ENCODE results near the gene CCDC157.
"Not testable (repeated sequence)": the region's sequence is repeated elsewhere in the genome, so short reads cannot be mapped to it uniquely, and the experiment has no call there.

The CCDC157 gene

DNA sequence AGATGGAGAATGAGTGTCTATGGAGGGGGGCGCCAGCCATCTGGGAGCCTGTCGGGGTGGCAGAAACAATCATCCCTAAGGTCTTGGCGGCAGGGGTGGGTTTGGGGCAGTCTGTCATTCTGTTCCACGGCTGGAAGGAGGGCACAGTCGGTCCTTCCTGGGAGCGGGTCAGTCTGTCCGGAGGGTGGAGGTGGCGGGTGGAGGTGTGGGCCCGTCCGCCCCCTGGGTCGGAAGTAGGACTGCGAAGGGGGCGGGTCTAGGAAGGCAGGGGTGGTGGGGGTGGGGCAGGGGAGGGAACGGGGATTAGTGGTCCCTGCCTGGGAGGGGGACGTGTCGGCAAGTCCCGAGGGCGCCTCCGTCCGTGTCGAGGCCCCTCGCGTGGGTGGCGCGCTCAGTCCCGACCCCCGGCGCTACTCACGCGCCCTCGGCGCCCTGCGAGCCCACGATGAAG lies 30.5 kb upstream of the CCDC157 start:
- no peak for DNase-seq

- DNase-seq: peak; percentile 87
Observed at GRCh38 chr22:30326706-30327362, 30.0 kb upstream of the CCDC157 start, which contains the start of gene TBC1D10A. Gene TBC1D10A (minus strand): TSS chr22:30326941. CDS start chr22:30326881, 60 bp downstream.

DNA sequence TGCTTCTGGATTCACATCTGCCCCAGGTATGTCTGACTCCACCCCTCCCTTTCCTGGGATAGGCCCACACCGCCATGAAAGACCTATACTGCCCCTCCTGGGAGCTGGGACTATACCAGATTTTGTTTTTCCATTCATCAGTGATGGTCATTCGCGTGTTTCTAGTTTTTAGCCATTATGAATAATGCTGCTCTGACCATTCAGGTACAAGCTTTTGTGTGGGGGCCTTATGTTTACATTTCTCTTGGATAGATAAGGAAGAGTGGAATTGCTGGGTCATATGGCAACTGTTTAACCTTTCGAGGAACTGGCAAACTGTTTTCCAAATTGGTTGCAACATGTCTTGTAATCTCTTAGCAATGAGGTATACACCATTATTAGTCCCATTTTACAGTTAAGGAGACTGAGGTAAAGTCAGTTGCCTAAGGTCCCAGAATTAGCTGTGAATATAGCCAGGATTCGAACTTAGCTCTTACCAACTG lies 28.9 kb upstream of the CCDC157 start:
- DNase-seq: no peak

DNA sequence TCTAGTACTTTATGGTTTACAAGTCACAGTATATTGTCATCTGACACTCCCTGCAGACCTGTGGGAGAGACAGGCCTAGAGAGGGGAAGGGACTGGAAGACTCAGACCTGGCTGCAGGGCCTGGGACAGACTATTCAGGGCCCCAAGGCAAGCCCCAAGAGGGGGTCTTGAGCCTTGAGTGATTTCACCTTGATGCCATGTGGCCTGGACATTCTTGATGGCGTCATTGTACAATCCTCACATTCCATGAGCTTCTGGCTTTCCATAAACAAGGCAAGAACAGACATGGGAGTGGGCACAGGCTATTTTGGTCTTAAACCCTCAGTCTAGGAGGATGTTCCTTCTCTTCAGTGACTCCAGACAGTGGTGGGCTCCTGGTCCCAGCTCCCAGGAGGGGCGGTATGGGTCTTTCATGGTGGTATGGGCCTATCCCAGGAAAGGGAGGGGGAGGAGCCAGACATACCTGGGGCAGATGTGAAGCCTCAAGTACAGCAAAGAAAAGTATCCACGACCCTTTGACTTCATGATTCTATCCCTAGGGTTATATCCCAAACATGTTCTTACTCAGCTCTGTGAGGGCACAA lies 28.2 kb upstream of the CCDC157 start:
- DNase-seq: no peak

- DNase-seq: no peak
Observed at GRCh38 chr22:30332551-30332950, 24.3 kb upstream of the CCDC157 start.

GRCh38 chr22:30332994-30333706 lies 23.7 kb upstream of the CCDC157 start:
- no peak for DNase-seq

DNA sequence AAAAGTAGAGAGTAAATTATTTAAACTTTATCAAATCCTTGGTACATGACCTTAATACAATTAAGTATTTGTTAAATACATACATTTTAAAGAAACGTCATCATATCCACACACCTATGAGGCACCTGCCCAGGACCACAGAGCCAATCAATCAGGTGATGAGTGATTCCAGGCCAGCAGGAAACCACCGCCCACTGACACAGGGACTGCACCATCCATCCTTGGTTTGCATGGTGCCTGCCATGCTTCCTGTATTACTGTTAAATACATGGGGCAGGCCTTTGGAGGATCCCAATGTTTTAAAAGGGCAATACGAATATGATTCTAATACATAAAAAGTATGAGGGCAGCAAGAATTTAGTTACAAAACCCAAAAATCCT lies 23.1 kb upstream of the CCDC157 start:
- DNase-seq: no peak

DNA sequence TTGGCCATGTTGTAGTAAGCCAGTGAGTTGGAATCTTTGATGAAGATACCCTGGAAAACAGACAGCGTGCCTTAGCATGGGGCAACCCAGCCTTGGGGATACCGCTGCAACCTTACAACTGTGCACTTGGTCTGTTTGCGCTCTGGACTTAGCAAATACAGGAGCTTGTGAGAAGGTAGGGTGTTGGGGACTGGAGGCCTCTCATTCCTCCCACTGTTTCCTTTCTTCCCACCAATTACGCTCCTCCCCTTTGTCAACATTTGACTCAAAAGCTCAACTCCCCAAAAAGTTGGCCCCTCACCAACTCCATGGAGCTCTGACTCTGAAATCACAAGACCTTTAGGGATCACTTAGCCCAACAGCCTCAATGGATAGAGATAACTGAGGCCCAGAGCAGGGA lies 22.2 kb upstream of the CCDC157 start:
- DNase-seq: no peak

DNA sequence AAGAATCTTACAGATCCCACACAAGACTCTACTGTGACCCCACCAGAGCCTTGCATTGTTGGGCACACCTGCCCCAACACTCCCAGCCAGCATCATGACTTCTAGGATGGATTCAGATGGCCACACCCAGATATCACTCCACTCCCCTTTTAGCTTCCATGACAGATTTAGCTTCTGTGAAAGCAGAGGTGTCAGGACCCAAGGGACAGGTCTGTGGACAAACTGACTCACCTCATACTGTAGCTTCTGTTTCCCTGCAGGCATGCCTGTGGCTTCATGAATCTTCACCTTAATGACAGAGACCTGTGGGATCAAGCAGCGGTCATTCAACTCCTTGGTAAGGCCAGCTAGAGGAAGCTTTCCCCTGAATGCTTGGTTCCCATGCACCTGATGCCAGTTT lies 21.6 kb upstream of the CCDC157 start:
- no peak for DNase-seq

DNA sequence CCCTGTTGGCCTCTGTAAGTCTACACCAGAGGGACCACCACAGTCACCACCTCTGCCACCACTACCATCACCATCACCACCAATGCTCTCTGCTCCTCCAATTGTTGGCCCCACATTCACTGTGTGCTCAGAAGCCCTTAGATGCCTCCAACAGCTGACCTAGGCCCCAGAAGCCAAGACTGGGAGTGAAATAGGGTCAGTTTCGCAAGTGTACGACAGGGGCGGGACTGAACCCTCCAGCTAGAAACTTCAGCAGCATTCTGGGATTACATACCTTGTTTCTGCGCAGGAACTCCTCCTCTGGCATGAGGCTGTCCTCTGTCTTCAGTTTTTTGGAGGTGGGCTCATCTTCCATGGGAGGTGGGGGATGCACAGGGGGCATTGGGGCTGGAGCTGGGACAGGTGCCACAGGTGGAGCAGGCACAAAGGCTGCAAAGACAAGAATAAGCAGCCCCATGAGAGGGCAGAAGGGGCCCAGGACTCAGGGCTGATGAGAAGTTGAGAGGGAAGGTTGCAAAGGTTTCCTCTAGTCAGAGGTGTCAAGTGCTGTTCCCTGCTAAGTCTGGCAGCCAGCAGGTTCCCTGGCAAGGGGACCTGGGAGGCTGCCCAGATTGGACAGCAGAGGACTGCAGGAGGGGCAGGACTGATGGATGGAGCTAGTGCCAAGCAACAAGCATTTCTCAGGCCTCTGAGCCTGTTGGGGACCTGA lies 19.9 kb upstream of the CCDC157 start:
- no peak for DNase-seq

GRCh38 chr22:30337461-30337778 lies 19.4 kb upstream of the CCDC157 start:
- DNase-seq: no peak

DNA sequence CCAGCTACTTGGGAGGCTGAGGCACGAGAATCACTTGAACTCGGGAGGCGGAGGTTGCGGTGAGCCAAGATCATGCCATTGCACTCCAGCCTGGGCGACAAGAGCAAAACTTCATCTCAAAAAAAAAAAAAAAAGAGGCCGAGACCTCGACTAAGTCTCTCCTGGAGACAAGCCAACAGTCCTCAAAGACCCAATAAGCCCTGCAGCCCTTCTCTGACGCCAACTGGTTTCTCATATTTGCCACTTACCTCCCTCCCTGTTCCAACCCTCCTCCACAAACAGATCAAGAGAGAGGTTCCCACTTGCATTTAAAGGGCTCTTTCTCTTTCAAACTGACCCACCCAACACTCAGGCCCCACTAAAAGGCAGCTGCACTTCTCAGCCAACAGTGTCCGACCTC lies 18.5 kb upstream of the CCDC157 start:
- DNase-seq: not testable (repeated sequence)

DNA sequence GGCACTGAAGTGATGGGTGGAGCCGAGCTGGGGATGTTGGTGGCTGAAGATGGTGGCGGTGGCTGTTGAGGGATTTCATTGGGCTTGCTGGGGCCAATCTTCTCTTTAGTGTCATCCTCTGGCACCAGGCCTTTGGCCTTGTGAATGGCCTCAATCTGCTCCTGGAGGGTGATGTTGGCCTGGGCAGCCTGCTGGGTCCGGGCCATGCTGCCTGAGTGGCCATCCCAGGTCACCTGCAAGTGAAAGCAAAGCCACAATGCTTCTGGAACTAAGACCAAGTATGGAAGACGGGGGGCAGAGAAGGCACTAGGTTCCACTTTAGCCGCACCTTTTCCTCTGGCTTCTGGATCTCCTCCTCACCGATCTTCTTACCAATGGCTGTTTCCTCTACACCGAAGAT lies 18.0 kb upstream of the CCDC157 start:
- DNase-seq: no peak

DNA sequence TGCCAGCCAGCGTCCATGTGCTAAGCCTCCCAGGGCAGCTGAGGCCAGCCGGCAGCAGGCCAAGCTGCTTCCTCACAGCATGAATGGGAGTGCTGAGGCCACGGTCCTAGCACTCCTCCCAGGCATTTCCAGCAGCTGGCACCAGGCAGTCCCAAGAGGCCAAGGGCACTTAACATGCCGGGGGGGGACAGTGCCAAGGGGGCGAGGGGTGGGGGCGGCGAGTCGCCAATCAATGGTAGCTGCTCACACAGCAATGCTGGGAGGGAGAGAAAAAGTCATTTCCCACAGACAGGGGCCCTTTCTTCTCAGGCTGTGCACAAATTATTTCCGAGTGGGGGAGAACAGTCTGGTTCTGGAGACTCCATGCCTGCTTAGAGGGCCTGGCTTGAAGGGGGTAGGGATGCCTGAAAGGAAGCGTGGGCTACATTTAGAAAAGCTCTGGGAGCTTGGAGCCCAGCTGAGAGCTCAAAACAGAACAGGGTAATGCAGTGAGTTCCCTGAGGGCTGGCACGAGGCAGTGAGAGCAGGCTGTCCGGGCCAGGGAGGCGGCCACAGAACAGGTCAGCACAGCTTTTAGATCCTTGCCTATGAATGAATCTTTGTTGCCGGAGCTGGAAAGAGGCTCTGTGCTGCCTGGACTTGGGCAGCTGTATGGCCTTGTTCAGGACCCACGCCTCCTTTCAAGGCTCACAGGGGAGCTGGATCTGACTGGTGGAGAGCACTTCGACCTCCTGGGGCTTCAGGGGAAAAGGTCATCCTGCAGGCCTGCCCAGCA lies 15.7 kb upstream of the CCDC157 start:
- DNase-seq: no peak

GRCh38 chr22:30344447-30345200 lies 12.2 kb upstream of the CCDC157 start:
- DNase-seq: no peak

DNA sequence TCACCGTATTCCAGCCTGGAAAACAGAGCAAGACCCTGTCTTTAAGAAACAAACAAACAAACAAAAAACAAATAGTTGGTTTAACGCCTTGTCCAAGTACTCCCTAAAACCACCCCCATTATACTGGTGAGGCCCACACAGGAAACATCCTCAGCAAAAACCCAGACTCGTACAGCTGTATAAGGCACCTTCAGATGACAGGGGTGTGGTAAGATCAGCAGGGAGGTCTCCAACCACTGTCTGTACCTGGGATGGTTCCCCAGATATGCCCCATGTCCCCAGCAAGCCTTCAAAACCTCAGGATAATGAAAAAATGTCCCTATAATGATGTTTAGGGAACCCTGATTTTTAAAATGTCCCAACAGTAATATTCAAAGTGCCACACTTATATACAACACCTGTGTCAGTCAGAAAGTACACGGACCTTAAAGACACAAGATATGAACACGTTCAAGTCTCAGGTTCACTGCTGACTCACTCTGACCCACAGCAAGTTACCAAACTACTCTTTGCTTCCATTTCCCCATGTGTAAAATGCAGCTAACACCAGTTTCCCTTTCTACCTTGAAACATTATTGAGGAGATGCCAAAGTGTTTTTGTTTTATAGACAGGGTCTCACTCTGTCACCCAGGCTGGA lies 9.4 kb upstream of the CCDC157 start:
- no peak for DNase-seq

DNA sequence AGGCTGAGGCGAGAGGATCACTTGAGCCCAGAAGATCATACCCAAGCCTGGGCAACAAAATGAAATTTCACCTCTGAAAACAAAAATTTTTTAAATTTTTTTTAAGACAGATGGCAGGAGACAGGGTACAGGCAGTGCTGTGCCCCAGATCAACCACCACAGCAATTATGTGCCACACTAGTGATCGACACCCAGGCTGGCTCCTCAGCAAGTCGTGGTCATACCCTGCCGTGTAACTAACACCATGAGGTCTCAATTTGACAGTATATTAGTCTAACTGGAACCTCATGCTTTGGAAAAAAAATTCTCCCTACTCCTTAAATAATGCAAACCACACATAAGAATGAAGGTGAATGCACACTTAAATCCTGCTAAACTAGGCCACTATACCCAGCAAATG lies 8.4 kb upstream of the CCDC157 start:
- DNase-seq: no peak

DNA sequence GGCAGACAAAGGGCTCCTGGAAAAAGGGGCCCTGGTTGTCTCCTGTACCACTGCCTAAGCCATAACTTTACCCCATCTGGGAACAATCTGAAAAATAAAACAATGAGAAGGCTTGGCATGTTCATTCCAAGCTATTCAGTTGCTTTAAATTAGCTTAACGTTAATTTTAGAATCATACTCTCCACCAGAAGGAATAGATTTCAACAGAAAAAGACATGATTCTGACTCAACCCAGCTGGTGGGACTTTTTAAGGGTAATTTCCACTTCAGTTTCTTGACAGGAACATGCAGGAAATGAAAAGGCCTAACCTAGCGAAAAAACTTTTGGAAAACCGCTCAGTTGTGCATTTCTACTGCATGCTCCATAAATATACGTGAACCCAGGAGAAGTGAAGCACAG lies 8.0 kb upstream of the CCDC157 start:
- DNase-seq: no peak

GRCh38 chr22:30351226-30351625 lies 5.6 kb upstream of the CCDC157 start:
- DNase-seq: no peak

GRCh38 chr22:30354644-30355043 lies 2.2 kb upstream of the CCDC157 start:
- no peak for DNase-seq

GRCh38 chr22:30357236-30357570 lies 396 bp downstream of the CCDC157 start:
- DNase-seq: no peak

Data from kidney glomerular epithelial cell (primary cell).